Activated CD8-positive, alpha-beta memory T cell treated with anti-CD3 and anti-CD28 coated beads for 1 hour (primary cell): ENCODE measurements around the gene ZC3H7A.
"Not testable (repeated sequence)": the region's sequence is repeated elsewhere in the genome, so short reads cannot be mapped to it uniquely, and the experiment has no call there.

Experiments used
- DNase-seq, 2 donors: peaks; one replicate each; pipeline ENCODE4 v3.0.0-alpha.2; 2020; ENCODE audit warnings: low read depth in 1 of 2; ENCODE audit errors: extremely low read depth in 1 of 2

Gene ZC3H7A

DNA sequence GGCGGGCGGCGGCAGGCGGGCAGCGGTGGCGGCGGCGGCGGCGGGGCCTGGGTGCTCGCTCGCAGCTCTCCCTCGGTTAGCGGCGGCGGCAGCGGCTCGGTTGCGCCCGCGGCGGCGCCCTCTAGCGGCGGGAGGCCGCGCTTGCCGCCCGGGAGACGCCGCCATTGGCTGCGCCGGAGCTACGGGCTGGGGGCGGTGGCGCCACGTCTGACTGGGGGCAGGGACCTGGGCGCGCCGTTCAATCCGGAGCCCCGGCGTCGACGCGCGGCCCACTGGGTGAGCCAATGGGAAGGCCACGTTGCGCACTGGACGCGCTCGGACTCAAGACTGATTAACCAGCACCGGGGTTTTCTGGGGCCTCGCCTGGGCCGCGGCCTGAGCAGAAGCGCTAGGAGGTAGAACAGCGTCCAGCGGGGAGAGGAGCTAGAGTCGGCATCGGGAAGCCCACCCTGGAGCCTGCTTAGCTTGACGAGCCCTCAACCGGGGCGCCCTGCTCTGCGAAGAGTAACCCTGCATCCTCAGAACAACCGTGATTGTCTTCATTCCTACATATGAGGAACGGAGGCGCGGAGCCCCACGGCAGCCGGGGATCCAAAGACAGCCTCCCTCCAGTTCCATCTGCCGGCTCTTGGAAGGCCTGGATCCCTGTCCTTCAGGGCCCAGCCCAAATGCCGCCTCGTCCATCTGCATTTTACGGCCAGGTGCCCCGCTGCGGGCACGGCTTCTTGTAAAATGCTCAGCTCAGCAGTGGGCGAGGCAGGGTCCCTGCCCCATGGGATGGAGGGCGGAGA lies at the start of gene ZC3H7A:
Gene ZC3H7A, minus strand, starts transcription at position 93 of the 791 bp plus-strand sequence. CDS start 14,904 bp downstream, outside the sequence.
- DNase-seq = peak; percentile 74 to 88

- DNase-seq = no peak
Observed at GRCh38 chr16:11844499-11844898, 47.4 kb upstream of the ZC3H7A start.

DNA sequence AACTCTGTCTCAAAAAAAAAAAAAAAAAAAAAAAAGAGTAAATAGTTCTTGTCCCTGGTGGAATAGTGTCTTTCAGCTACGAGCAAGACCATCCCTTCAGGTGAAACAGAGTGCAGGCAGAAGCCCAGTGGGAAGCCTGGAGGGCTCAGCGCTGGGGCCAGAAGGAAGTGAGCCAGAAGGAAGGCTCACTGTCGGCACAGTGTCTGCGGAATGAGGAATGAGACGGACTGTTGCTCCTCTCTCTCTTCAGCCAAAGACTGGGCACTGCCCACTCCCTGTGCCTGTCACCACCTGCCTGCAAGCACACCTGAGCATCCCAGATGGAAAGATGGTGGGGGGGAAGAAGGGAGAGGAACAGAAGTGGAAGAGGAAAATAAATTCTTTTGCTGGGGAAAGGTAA lies 46.8 kb upstream of the ZC3H7A start:
- DNase-seq = no peak

GRCh38 chr16:11843206-11843605 lies 46.1 kb upstream of the ZC3H7A start:
- DNase-seq = no peak

DNA sequence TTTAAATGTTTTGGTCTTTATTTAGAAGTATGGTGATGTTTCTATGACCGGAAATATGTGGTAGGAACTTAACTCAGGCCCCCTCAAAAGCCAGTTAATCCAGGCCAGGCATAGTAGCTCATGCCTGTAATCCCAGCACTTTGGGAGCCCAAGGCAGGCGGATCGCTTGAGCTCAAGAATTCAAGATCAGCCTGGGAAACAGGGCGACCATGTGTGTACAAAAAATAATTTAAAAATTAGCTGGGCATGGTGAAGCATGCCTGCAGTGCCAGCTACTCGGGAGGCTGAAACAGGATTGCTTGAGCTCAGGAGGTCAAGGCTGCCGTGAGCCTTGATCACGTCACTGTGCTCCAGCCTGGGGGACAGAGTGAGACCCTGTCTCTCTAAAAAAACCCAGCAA lies 44.0 kb upstream of the ZC3H7A start:
- no peak for DNase-seq

DNA sequence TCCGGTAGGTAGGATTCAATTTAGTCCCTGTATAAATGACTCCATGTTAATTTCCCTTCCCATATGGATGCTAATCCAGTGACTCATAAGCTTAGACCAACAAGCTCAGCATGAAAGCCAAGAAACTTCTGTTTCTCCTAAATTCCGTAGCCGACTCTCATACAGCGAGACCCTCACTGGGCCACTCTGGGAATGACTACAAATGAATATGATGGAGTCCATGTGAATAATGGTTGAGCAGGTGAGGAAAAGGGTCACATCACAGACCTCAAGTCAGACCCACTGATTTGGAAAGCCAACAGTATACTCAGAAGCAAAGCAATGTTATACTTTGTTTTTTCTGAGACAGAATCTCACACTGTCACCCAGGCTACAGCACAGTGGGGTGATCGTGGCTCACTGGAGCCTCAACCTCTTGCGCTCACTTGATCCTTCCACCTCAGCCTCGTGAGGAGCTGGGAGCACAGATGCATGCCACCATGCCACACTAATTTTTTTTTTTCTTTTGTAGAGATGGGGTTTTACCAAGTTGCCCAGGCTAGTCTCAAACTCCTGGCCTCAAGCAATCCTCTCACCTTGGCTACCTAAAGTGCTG lies 39.7 kb upstream of the ZC3H7A start:
- no peak for DNase-seq

- no peak for DNase-seq
Observed at GRCh38 chr16:11835891-11836649, 39.0 kb upstream of the ZC3H7A start.

DNA sequence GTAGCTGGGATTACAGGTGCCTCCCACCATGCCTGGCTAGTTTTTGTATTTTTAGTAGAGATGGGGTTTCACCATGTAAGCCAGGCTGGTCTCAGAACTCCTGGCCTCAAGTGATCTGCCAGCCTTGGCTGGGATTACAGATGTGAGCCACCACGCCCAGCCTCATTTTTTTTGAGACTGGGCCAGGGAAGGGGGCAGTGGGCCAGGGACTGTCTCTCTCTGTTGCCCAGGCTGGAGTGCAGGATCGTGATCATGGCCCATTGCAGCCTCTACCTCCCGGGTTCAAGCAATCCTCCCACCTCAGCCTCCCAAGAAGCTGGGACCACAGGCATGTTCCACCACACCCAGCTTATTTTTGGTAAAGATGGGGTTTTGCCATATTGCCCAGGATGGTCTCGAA lies 38.3 kb upstream of the ZC3H7A start:
- DNase-seq = no peak

DNA sequence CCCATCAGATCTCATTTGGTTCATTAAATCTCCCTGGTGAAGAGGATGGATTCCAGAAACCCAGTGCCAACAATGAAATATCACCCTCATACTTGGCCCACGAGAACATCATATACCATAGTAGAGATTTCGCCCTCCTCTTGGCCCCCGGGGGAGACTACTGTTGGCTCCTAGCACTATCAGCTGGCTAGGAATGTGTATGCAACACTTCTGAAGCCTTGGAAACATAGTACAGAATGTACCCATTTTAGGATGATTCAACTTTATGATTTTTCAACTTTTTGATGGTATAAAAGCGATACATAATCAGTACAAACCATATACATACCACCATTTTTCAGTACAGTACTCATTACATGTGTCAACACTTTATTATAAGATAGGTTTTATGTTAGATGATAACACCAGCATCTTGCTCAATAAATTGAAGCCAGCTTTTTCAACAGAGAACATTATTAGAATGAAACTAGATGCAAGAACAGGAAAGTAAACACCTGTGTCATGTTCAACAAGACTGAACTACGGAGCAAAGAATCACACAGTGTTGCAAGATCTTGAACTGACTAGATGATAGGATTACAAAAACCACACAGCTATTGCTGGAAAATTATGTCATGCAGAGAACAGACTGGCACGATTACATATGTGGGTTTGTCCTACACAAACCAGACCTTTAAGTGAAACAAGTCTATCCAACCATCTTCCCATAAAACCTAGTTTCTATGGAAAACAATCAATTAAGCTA lies 37.1 kb upstream of the ZC3H7A start:
- DNase-seq = no peak

DNA sequence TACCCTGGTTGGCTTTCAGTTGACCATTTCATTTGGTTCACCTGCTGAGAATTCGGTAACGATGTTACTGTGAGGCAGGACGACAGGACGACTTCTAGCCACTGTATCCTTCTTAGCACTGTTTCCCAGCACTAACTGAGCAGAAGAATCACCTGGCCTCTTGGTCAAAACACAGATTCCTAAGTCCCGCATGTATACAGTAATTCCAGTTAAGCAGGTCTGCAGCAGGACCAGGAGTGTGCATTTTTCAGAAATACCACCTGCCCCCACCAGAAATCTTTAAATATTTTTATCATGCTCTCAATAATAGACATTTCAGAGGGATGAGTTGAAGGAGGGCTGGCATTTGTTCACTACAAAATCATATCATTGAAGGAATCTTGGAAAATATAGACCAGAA lies 31.6 kb upstream of the ZC3H7A start:
- no peak for DNase-seq

DNA sequence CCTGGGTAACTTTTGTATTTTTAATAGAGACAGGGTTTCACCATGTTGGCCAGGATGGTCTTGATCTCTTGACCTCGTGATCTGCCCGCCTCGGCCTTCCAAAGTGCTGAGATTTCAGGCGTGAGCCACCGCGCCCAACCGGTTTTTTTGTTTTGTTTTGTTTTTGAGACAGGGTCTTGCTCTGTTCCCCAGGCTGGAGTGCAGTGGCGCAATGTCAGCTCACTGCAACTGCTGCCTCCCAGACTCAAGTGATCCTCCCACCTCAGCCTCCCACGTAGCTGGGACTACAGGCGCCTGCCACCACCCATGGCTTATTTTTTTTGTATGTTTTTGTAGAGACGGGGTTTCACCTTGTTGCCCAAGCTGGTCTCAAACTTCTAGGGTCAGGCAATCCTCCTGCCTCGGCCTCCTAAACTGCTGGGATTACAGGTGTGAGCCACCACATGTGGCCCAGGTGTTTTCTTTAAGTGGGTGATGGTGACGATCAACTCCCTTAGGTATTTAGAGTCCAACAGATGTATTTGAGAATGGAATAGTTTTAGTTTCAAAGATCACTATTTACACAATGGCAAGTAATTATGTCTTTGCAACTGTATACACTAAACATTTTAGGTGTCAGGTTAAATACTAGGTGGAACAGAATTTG lies 28.6 kb upstream of the ZC3H7A start:
- not testable (repeated sequence) for DNase-seq

GRCh38 chr16:11824362-11824761 lies 27.3 kb upstream of the ZC3H7A start:
- no peak for DNase-seq

DNA sequence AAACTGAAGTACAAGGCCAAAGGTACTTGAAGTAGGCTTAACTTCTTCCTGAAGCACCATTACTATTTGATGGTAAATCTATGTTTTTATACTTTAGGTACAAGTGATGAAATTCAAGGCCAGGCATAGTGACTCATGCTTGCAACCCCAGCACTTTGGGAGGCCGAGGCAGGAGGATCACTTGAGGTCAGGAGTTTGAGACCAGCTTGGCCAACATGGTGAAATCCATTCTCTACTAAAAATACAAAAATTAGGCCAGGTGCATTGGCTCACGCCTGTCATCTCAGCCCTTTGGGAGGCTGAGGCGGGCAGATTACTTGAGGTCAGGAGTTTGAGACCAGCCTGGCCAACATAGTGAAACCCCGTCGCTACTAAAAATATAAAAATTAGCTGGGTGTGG lies 26.6 kb upstream of the ZC3H7A start:
- not testable (repeated sequence) for DNase-seq

GRCh38 chr16:11819798-11820197 lies 22.7 kb upstream of the ZC3H7A start:
- DNase-seq = no peak

- not testable (repeated sequence) for DNase-seq
Observed at GRCh38 chr16:11818970-11819369, 21.9 kb upstream of the ZC3H7A start.

DNA sequence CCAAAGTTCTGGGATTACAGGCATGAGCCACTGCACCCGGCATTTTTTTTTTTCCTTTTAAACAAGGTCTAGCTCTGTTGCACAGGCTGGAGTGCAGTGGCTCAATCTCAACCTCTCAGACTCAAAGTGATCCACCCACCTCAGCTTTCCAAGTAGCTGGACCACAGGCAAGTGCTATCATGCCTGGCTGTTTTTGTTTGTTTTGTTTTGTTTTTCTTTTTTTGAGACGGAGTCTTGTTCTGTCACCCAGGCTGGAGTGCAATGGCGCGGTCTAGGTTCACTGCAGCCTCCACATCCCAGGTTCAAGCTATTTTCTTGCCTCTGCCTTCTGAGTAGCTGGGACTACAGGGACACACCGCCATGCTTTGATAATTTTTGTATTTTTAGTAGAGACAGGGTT lies 19.1 kb upstream of the ZC3H7A start:
- DNase-seq = no peak

DNA sequence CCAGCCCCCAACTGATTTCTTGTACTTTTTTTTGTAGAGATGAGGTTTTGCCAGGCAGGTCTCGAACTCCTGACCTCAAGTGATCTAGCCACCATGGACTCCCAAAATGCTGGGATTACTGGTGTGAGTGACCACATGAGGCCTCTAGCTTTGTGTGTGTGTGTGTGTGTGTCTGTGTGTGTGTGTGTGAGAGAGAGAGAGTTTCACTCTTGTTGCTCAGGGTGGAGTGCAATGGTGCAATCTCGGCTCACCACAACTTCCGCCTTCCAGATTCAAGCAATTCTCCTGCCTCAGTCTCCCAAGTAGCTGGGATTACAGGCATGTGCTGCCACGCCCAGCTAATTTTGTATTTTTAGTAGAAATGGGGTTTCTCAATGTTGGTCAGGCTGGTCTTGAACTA lies 17.7 kb upstream of the ZC3H7A start:
- not testable (repeated sequence) for DNase-seq

DNA sequence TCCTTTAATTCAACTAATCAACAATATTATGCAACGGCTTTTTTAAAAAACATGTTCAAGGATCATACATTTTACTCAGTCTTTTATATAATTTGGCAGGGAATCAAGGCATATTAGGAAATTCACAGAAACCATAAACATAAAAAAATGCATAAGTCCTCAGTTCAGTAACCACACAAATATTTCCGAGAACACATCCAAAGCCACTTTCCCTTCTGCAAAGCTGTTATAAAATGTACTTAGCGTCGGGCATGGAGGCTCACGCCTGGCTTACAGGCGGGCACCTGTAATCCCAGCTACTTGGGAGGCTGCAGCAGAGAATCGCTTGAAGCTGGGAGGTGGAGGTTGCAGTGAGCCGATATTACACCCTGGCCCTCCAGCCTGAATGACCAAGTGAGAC lies 9.7 kb upstream of the ZC3H7A start:
- no peak for DNase-seq

DNA sequence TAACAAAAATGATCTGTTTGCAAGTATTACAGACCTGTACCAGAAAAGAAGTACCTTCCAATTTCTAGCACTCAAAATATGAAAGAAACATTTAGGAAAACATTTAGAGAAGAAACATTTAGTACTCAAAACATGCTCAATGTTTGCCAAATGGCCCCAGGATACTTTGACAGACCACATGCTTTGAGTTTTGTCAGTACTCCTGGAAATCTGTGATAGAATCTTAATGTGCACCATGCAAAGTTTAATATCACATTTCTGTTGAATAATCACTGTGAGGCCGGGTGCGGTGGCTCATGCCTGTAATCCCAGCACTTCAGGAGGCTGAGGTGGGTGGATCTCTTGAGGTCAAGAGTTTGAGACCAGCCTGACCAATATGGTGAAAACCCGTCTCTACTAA lies 8.5 kb upstream of the ZC3H7A start:
- DNase-seq = no peak

- no peak for DNase-seq
Observed at GRCh38 chr16:11801481-11802021, 4.5 kb upstream of the ZC3H7A start.
